OCI-LY3 (cell line): Measurements from ENCODE around the gene FAM13B.
A peak's percentile ranks its signal among the peaks of the same experiment; 100 is the strongest.

Source experiments
- H2AFZ ChIP-seq: fragments of 200-600, 300-600 bp; shearing (Covaris generic); 2 replicates; pipeline ENCODE4 v1.6.0; 2014; ENCODE audit warnings: antibody characterized with exemption, low read depth, low read length
- H3K27ac ChIP-seq: fragments of 200-600, 300-600 bp; sonication (generic); 2 replicates; pipeline ENCODE4 v1.5.1; 2014; ENCODE audit warnings: mild to moderate bottlenecking, low read length, moderate library complexity, mixed read lengths
- H3K27me3 ChIP-seq: fragments of 200-600, 300-600 bp; sonication (generic); 2 replicates; pipeline ENCODE4 v1.6.1; 2014; ENCODE audit warnings: low read depth, low read length, mixed read lengths
- H3K36me3 ChIP-seq: fragments of 200-600, 300-600 bp; sonication (generic); replicated peaks from 2 replicates; pipeline ENCODE3; 2014; ENCODE audit warnings: low read depth, low read length, mixed read lengths
- H3K4me1 ChIP-seq: fragments of 300-600, 200-600 bp; sonication (generic); 2 replicates; pipeline ENCODE4 v1.6.1; 2014; ENCODE audit warnings: low read length, mixed read lengths
- H3K4me2 ChIP-seq: fragments of 200-600, 300-600 bp; sonication (generic); 2 replicates; pipeline ENCODE4 v1.6.1; 2014; ENCODE audit warnings: low read length, mixed read lengths
- H3K4me3 ChIP-seq: fragments of 300-600, 200-600 bp; sonication (generic); 2 replicates; pipeline ENCODE4 v1.5.1; 2014; ENCODE audit warnings: antibody characterized with exemption, mild to moderate bottlenecking, low read length, moderate library complexity
- H3K79me2 ChIP-seq: fragments of 300-600, 200-600 bp; shearing (Covaris generic); 2 replicates; pipeline ENCODE4 v1.6.1; 2014; ENCODE audit warnings: mild to moderate bottlenecking, low read length, mixed read lengths
- H3K9ac ChIP-seq: fragments of 300-600, 200-600 bp; shearing (Covaris generic); 2 replicates; pipeline ENCODE4 v1.6.0; 2014; ENCODE audit warnings: mild to moderate bottlenecking, low read length, moderate library complexity
- H3K9me3 ChIP-seq: fragments of 200-600, 300-600 bp; shearing (Covaris generic); 2 replicates; pipeline ENCODE4 v1.6.1; 2014; ENCODE audit warnings: low read length, mixed read lengths; ENCODE audit not compliant: insufficient read depth
- H4K20me1 ChIP-seq: fragments of 200-600, 300-600 bp; sonication (generic); 2 replicates; pipeline ENCODE4 v1.6.1; 2016; ENCODE audit warnings: low read length, mixed read lengths; ENCODE audit not compliant: insufficient read depth
- CTCF ChIP-seq: fragments of 200-600, 300-600 bp; sonication (generic); IDR thresholded peaks from 2 replicates; pipeline ENCODE4 v1.5.1; 2014; ENCODE audit warnings: antibody characterized with exemption, low read length, low read depth
- EZH2phosphoT487 ChIP-seq: fragments of 200-600 bp; shearing (Covaris generic); IDR thresholded peaks from 2 replicates; pipeline ENCODE4 v1.6.1; 2018; ENCODE audit warnings: antibody characterized with exemption, mixed run types, low read depth

Gene FAM13B

GRCh38 chr5:137939331-137939730 is 93.5 kb downstream of the FAM13B start:
- Histone ChIP-seq H4K20me1 (no peaks in the 10 kb centered on the region), H2AFZ (no peak overlapping the region), H3K9me3 (no peaks in the 10 kb centered on the region), H3K9ac (no peak overlapping the region), H3K27me3 (no peaks in the 10 kb centered on the region), H3K4me3 (no peak overlapping the region), H3K4me1 (peaks cover 18% of the 10 kb centered on the region), H3K4me2 (no peak overlapping the region), H3K79me2 (no peaks in the 10 kb centered on the region), H3K36me3 (peaks cover 30% of the 10 kb centered on the region), H3K27ac (no peak overlapping the region)
- TF ChIP-seq EZH2phosphoT487 (no peak), CTCF (no peak)

- Histone ChIP-seq H3K9me3 (no peaks in the 10 kb centered on the region), H3K36me3 (peaks cover 26% of the 10 kb centered on the region), H3K4me3 (no peak overlapping the region), H3K9ac (no peak overlapping the region), H3K79me2 (no peaks in the 10 kb centered on the region), H3K27ac (no peak overlapping the region), H3K27me3 (no peaks in the 10 kb centered on the region), H2AFZ (no peak overlapping the region), H4K20me1 (no peaks in the 10 kb centered on the region), H3K4me2 (peak overlapping the region; percentile 28), H3K4me1 (peaks cover 18% of the 10 kb centered on the region)
- no peak for TF ChIP-seq CTCF
- TF ChIP-seq EZH2phosphoT487 = no peak
These were observed 94.1 kb downstream of the FAM13B start for GRCh38 chr5:137938751-137939143.

GRCh38 chr5:137937994-137938750 is 94.7 kb downstream of the FAM13B start:
- H2AFZ ChIP-seq = no peak overlapping the region
- no peaks in the 10 kb centered on the region for H3K9me3 ChIP-seq
- no peaks in the 10 kb centered on the region for H3K27me3 ChIP-seq
- H3K9ac ChIP-seq = no peak overlapping the region
- H3K4me2 ChIP-seq = no peak overlapping the region
- TF ChIP-seq EZH2phosphoT487 (no peak), CTCF (no peak)
- no peaks in the 10 kb centered on the region for H4K20me1 ChIP-seq
- no peak overlapping the region for H3K27ac ChIP-seq
- H3K79me2 ChIP-seq = no peaks in the 10 kb centered on the region
- H3K36me3 ChIP-seq = peaks cover 26% of the 10 kb centered on the region
- peaks cover 18% of the 10 kb centered on the region for H3K4me1 ChIP-seq
- H3K4me3 ChIP-seq = no peak overlapping the region

DNA sequence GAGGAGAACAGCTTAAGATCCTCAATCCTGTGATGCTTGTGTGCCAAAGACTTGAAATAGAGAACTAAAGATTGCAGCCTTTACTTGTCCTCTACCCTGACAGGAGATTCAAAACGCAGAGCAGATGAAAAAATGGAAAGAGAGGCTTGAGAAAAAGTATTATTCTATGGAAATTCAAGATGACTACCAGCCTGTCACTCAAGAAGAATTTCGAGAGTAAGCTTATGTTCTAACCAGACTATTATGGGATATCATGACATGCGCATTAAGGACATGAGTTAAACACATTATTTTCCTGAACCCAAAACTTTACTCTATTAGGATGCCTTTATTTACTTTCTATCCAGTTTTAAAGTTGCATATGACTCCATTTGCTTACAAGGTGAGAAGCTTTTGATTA is 97.2 kb downstream of the FAM13B start:
- Histone ChIP-seq H3K4me2 (no peak overlapping the region), H3K4me3 (no peak overlapping the region), H3K9ac (no peak overlapping the region), H3K79me2 (no peaks in the 10 kb centered on the region), H3K36me3 (peaks cover 18% of the 10 kb centered on the region), H3K9me3 (no peaks in the 10 kb centered on the region), H3K27me3 (no peaks in the 10 kb centered on the region), H3K27ac (no peak overlapping the region), H4K20me1 (no peaks in the 10 kb centered on the region), H3K4me1 (peaks cover 18% of the 10 kb centered on the region), H2AFZ (no peak overlapping the region)
- no peak for TF ChIP-seq CTCF
